ENCODE results near the gene KRI1.
A peak's percentile ranks its signal among the peaks of the same experiment; 100 is the strongest.

Gene KRI1

GRCh38 chr19:10508707-10509106 is 57.1 kb downstream of the KRI1 start:
- Histone ChIP-seq H3K9me3 (ENCODE audit: insufficient read depth, low read length) (no peaks in the 10 kb centered on the region), H3K9me2 (replicated peaks; ENCODE audit: insufficient read depth, low read length) (no peaks in the 10 kb centered on the region), H3F3A (ENCODE audit: insufficient read depth) (peaks cover 13% of the 10 kb centered on the region), H3K27ac (ENCODE audit: low read depth, low read length) (no peak overlapping the region), H3K4me2 (ENCODE audit: low read depth, low read length, poor library complexity, severe bottlenecking) (no peak overlapping the region), H3K9ac (ENCODE audit: low read length) (no peak overlapping the region), H3K79me2 (ENCODE audit: insufficient read depth, low read length) (no peaks in the 10 kb centered on the region), H3K4me3 (ENCODE audit: insufficient read depth, low read length, poor library complexity, severe bottlenecking) (no peak overlapping the region), H2AFZ (ENCODE audit: low read depth, low read length, severe bottlenecking) (no peak overlapping the region), H3K36me3 (ENCODE audit: low read length) (no peaks in the 10 kb centered on the region), H3K27me3 (ENCODE audit: low read length) (no peaks in the 10 kb centered on the region), H4K20me1 (ENCODE audit: low read depth, low read length) (no peaks in the 10 kb centered on the region)
- no peak for TF ChIP-seq CTCF (IDR thresholded peaks at IDR 0.05; ENCODE audit: insufficient read depth, low read length, poor library complexity, severe bottlenecking)
- TF ChIP-seq EZH2phosphoT487 (conservative IDR thresholded peaks at IDR 0.05; ENCODE audit: low read length) = no peak

GRCh38 chr19:10508036-10508435 is 57.8 kb downstream of the KRI1 start:
- no peaks in the 10 kb centered on the region for H4K20me1 ChIP-seq (ENCODE audit: low read depth, low read length)
- no peak overlapping the region for H3K27ac ChIP-seq (ENCODE audit: low read depth, low read length)
- H2AFZ ChIP-seq (ENCODE audit: low read depth, low read length, severe bottlenecking) = no peak overlapping the region
- no peaks in the 10 kb centered on the region for H3K9me2 ChIP-seq (replicated peaks; ENCODE audit: insufficient read depth, low read length)
- TF ChIP-seq EZH2phosphoT487 (conservative IDR thresholded peaks at IDR 0.05; ENCODE audit: low read length) (no peak), CTCF (IDR thresholded peaks at IDR 0.05; ENCODE audit: insufficient read depth, low read length, poor library complexity, severe bottlenecking) (no peak)
- no peak overlapping the region for H3K4me2 ChIP-seq (ENCODE audit: low read depth, low read length, poor library complexity, severe bottlenecking)
- H3K27me3 ChIP-seq (ENCODE audit: low read length) = no peaks in the 10 kb centered on the region
- H3K79me2 ChIP-seq (ENCODE audit: insufficient read depth, low read length) = no peaks in the 10 kb centered on the region
- H3K9ac ChIP-seq (ENCODE audit: low read length) = no peak overlapping the region
- H3F3A ChIP-seq (ENCODE audit: insufficient read depth) = peaks cover 16% of the 10 kb centered on the region
- no peak overlapping the region for H3K4me3 ChIP-seq (ENCODE audit: insufficient read depth, low read length, poor library complexity, severe bottlenecking)
- no peaks in the 10 kb centered on the region for H3K9me3 ChIP-seq (ENCODE audit: insufficient read depth, low read length)
- H3K36me3 ChIP-seq (ENCODE audit: low read length) = no peaks in the 10 kb centered on the region

DNA sequence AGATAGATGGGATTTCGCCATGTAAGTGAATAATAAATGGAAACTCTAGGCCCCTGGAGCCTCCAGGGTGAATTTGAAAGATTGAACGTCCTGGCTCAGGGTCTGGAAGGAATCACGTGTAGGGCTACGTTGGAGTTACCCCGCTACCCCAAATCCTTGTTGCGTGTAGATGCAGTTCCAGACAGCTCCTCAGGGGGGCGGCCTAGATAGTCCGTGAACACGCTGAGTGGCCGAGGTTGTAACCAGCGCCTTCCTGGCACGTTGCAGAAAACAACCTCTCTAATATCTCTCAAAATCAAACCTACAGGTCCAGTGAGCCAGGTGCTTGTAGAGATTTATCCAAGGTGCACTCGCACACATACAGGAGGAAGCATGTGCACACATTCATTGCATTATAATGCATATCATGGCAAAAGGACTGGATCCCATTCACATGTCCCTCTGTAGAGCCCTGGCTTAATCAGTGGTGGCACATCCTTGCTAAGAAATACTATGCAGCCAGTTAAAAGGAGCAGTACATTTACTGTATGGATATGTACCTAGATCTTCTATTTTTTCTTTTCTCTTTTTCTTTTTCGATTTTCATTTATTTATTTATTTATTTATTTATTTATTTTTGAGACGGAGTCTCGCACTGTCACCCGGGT is 60.1 kb downstream of the KRI1 start:
- Histone ChIP-seq H3K9me3 (ENCODE audit: insufficient read depth, low read length) (no peaks in the 10 kb centered on the region), H3K79me2 (ENCODE audit: insufficient read depth, low read length) (peaks cover 17% of the 10 kb centered on the region), H3K36me3 (ENCODE audit: low read length) (no peaks in the 10 kb centered on the region), H3K4me3 (ENCODE audit: insufficient read depth, low read length, poor library complexity, severe bottlenecking) (no peak overlapping the region), H3K27me3 (ENCODE audit: low read length) (no peaks in the 10 kb centered on the region), H3K9me2 (replicated peaks; ENCODE audit: insufficient read depth, low read length) (no peaks in the 10 kb centered on the region), H3K27ac (ENCODE audit: low read depth, low read length) (no peak overlapping the region), H3K4me2 (ENCODE audit: low read depth, low read length, poor library complexity, severe bottlenecking) (no peak overlapping the region), H4K20me1 (ENCODE audit: low read depth, low read length) (no peaks in the 10 kb centered on the region), H3K9ac (ENCODE audit: low read length) (no peak overlapping the region), H2AFZ (ENCODE audit: low read depth, low read length, severe bottlenecking) (no peak overlapping the region), H3F3A (ENCODE audit: insufficient read depth) (peaks cover 16% of the 10 kb centered on the region)
- no peak for TF ChIP-seq EZH2phosphoT487 (conservative IDR thresholded peaks at IDR 0.05; ENCODE audit: low read length)
- peak; percentile 55 for TF ChIP-seq CTCF (IDR thresholded peaks at IDR 0.05; ENCODE audit: insufficient read depth, low read length, poor library complexity, severe bottlenecking)
